Mesothelial cell of epicardium (in vitro differentiated cells): Measurements from ENCODE around the gene DAB2IP. TPM values are rescaled to one million over a fixed set of nuclear protein-coding genes. Genes with fewer than 3 reads are reported as not detected.

Experiments used
- DNase-seq, 2 experiments: peaks; one replicate each; pipeline ENCODE4 v3.0.0; 2021; ENCODE audit warnings: low spot score in 2 of 2; ENCODE audit not compliant: unreplicated experiment in 2 of 2
- H3K27ac Mint-ChIP-seq: 2 replicates; pipeline ENCODE4 v1.8.0; 2021; ENCODE audit warnings: mixed read lengths
- H3K27me3 Mint-ChIP-seq: 2 replicates; pipeline ENCODE4 v1.8.0; 2021; ENCODE audit warnings: low read depth, mixed read lengths
- H3K36me3 Mint-ChIP-seq: 2 replicates; pipeline ENCODE4 v1.8.0; 2021; ENCODE audit warnings: mixed read lengths
- H3K4me1 Mint-ChIP-seq: 2 replicates; pipeline ENCODE4 v1.8.0; 2021; ENCODE audit warnings: mixed read lengths
- H3K4me3 Mint-ChIP-seq: 2 replicates; pipeline ENCODE4 v1.8.0; 2021; ENCODE audit warnings: mild to moderate bottlenecking, moderate library complexity, mixed read lengths
- H3K9me3 Mint-ChIP-seq: 2 replicates; pipeline ENCODE4 v1.8.0; 2021; ENCODE audit warnings: mixed read lengths
- CTCF ChIP-seq: fragments of 200-600 bp; sonication (generic); IDR thresholded peaks from one replicate; pipeline ENCODE4 v1.5.0; 2021; ENCODE audit warnings: antibody characterized with exemption; ENCODE audit not compliant: unreplicated experiment
- total RNA-seq: library from RNA; stranded (reverse); gene quantifications from 3 replicates; pipeline ENCODE4 v1.2.1, GENCODE V29; 2021

Gene DAB2IP
- total RNA-seq, 1 donor from 2014 or later: 75.7 TPM

GRCh38 chr9:121735065-121735792 lies 83.8 kb downstream of the DAB2IP start:
- H3K27me3 Mint-ChIP-seq: peaks cover 2% of the 10 kb centered on the region
- peak overlapping the region; percentile 57 for H3K4me3 Mint-ChIP-seq
- no peaks in the 10 kb centered on the region for H3K36me3 Mint-ChIP-seq
- DNase-seq: no peak
- no peak for TF ChIP-seq CTCF
- H3K4me1 Mint-ChIP-seq: peaks cover 47% of the 10 kb centered on the region
- H3K9me3 Mint-ChIP-seq: no peaks in the 10 kb centered on the region
- H3K27ac Mint-ChIP-seq: no peak overlapping the region

- Mint-ChIP-seq H3K4me1 (peaks cover 47% of the 10 kb centered on the region), H3K9me3 (no peaks in the 10 kb centered on the region), H3K4me3 (peak overlapping the region; percentile 67), H3K27me3 (peaks cover 2% of the 10 kb centered on the region), H3K27ac (peak overlapping the region; percentile 77), H3K36me3 (no peaks in the 10 kb centered on the region)
- TF ChIP-seq CTCF: no peak
- DNase-seq: peak; percentile 50 to 67
These were observed 84.6 kb downstream of the DAB2IP start for GRCh38 chr9:121735793-121736770.

- peaks cover 2% of the 10 kb centered on the region for H3K27me3 Mint-ChIP-seq
- H3K4me3 Mint-ChIP-seq: peak overlapping the region; percentile 67
- peak overlapping the region; percentile 77 for H3K27ac Mint-ChIP-seq
These were observed 85.6 kb downstream of the DAB2IP start for GRCh38 chr9:121736934-121737462.

GRCh38 chr9:121737481-121737931 lies 86.1 kb downstream of the DAB2IP start:
- TF ChIP-seq CTCF: no peak
- H3K36me3 Mint-ChIP-seq: no peaks in the 10 kb centered on the region
- no peak for DNase-seq
- peaks cover 41% of the 10 kb centered on the region for H3K4me1 Mint-ChIP-seq
- H3K27ac Mint-ChIP-seq: no peak overlapping the region
- H3K27me3 Mint-ChIP-seq: peaks cover 2% of the 10 kb centered on the region
- H3K9me3 Mint-ChIP-seq: no peaks in the 10 kb centered on the region
- H3K4me3 Mint-ChIP-seq: no peak overlapping the region

More at GRCh38 chr9:121736934-121737462, 85.6 kb downstream of the DAB2IP start:
- H3K36me3 Mint-ChIP-seq: no peaks in the 10 kb centered on the region
- no peak for DNase-seq
- peaks cover 45% of the 10 kb centered on the region for H3K4me1 Mint-ChIP-seq
- no peak for TF ChIP-seq CTCF
- no peaks in the 10 kb centered on the region for H3K9me3 Mint-ChIP-seq

GRCh38 chr9:121738411-121738810 lies 87.0 kb downstream of the DAB2IP start:
- H3K4me1 Mint-ChIP-seq: peaks cover 39% of the 10 kb centered on the region
- H3K9me3 Mint-ChIP-seq: no peaks in the 10 kb centered on the region
- H3K27ac Mint-ChIP-seq: no peak overlapping the region
- peaks cover 2% of the 10 kb centered on the region for H3K27me3 Mint-ChIP-seq
- no peak overlapping the region for H3K4me3 Mint-ChIP-seq
- no peak for TF ChIP-seq CTCF
- DNase-seq: no peak
- H3K36me3 Mint-ChIP-seq: no peaks in the 10 kb centered on the region
